WTC11 (cell line): ENCODE results near the gene GPR15LG.

Source experiments
- ARID4B ChIP-seq: sonication (generic); formaldehyde crosslinking; IDR thresholded peaks from 2 replicates; pipeline ENCODE4 v1.8.0; 2023; ENCODE audit warnings: missing genetic modification reagents, mild to moderate bottlenecking, borderline replicate concordance
- CREB1 ChIP-seq: sonication (generic); formaldehyde crosslinking; IDR thresholded peaks from 2 replicates; pipeline ENCODE4 v1.8.0; 2023; ENCODE audit warnings: mild to moderate bottlenecking, missing genetic modification reagents
- CTCF ChIP-seq: fragments of 200-600 bp; IDR thresholded peaks from 2 replicates; pipeline ENCODE4 v1.8.0; 2022; ENCODE audit warnings: antibody characterized with exemption
- JAZF1 ChIP-seq: fragments of 250-450 bp; sonication (Bioruptor Pico); IDR thresholded peaks from 2 replicates; pipeline ENCODE4 v1.9.0; 2021; ENCODE audit warnings: moderate library complexity, mild to moderate bottlenecking, inconsistent platforms
- MAX ChIP-seq: sonication (generic); formaldehyde crosslinking; IDR thresholded peaks from 2 replicates; pipeline ENCODE4 v1.8.0; 2022; ENCODE audit warnings: mild to moderate bottlenecking, missing genetic modification reagents
- RELA ChIP-seq: sonication (generic); formaldehyde crosslinking; IDR thresholded peaks from 2 replicates; pipeline ENCODE4 v1.8.1; 2022; ENCODE audit warnings: missing genetic modification reagents, mild to moderate bottlenecking, borderline replicate concordance
- TCF7 ChIP-seq: sonication (generic); formaldehyde crosslinking; IDR thresholded peaks from 2 replicates; pipeline ENCODE4 v1.8.0; 2022; ENCODE audit warnings: mild to moderate bottlenecking, low read depth, missing genetic modification reagents, moderate library complexity
- USF2 ChIP-seq: sonication (generic); formaldehyde crosslinking; IDR thresholded peaks from 2 replicates; pipeline ENCODE4 v1.8.1; 2023; ENCODE audit warnings: mild to moderate bottlenecking, missing genetic modification reagents, moderate library complexity

- TF ChIP-seq TCF7 (CRISPR knock-in tag) = no peak
- no peak for TF ChIP-seq RELA (CRISPR knock-in tag)
- no peak for TF ChIP-seq USF2 (CRISPR knock-in tag)
- no peak for TF ChIP-seq ARID4B (CRISPR knock-in tag)
- no peak for TF ChIP-seq CREB1 (CRISPR knock-in tag)
- no peak for TF ChIP-seq JAZF1 (CRISPR knock-in tag)
- no peak for TF ChIP-seq MAX (CRISPR knock-in tag)
- no peak for TF ChIP-seq CTCF
These were observed 3.4 kb downstream of the GPR15LG start for GRCh38 chr10:84176836-84177474.
